Medulla oblongata (tissue), 1 donor: ENCODE results near the gene RNF113A.
"Not testable (repeated sequence)": the region's sequence is repeated elsewhere in the genome, so short reads cannot be mapped to it uniquely, and the experiment has no call there.

Experiments
- DNase-seq: peaks from one replicate; pipeline ENCODE4 v3.0.0-alpha.2; 2015; ENCODE audit errors: extremely low spot score

Gene RNF113A

GRCh38 chrX:119833905-119834304, 37.6 kb downstream of the RNF113A start:
- no peak for DNase-seq

DNA sequence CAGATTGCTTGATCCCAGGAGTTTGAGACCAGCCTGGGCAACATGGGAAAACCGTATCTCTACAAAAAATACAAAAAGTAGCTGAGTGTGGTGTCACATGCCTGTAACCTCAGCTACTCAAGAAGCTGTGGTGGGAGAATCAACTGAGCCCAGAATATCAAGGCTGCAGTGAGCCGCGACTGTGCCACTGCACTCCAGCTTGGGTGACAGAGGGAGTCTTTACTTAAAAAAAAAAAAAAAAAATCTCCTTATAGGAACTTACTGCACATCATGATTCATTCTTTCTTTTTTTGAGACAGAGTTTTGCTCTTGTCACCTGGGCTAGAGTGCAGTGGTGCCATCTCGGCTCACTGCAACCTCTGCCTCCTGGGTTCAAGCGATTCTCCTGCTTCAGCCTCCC, 43.1 kb downstream of the RNF113A start:
- no peak for DNase-seq

GRCh38 chrX:119826399-119826959, 45.1 kb downstream of the RNF113A start:
- no peak for DNase-seq

DNA sequence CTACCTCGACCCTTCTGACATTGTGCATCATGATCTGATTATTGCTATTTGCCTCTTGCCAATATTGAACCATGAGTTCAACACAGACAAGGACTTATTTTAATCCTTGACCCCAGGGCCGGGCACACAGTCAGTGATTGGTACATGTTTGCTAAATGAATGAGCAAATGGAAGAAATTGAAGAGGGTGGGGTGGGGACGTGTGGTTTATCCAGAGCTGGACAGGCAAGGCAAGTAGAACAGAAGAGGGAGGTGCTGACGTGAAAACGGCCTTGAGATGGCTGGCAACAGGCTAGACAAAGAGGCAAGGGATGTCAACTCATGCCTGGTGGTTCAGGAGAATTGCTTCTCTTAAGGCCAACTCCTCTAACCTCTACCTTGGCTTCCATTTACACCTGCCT, 47.3 kb downstream of the RNF113A start:
- not testable (repeated sequence) for DNase-seq

- DNase-seq = not testable (repeated sequence)
Measured at GRCh38 chrX:119821703-119822102, 49.8 kb downstream of the RNF113A start.
